ENCODE measurements around the gene DLX4. TPM values are rescaled to one million over a fixed set of nuclear protein-coding genes. Genes with fewer than 3 reads are reported as not detected.

Gene DLX4
- total and polyA plus RNA-seq, 8 donors = 0.76 to 2.6 (median 1.5) TPM

- Histone ChIP-seq H3K4me3 (no peak overlapping the region), H3K27ac (no peak overlapping the region), H3K9me3 (no peaks in the 10 kb centered on the region), H3K4me1 (no peaks in the 10 kb centered on the region), H3K27me3 (peaks cover 0 to 94% of the 10 kb centered on the region in 2 donors), H3K36me3 (no peaks in the 10 kb centered on the region)
- DNase-seq = peak in 1 of 4 donors; percentile 54
- intact Hi-C loops (cut with DNase I) = no loop called here
- ATAC-seq = no peak
- no peak for TF ChIP-seq CTCF (IDR thresholded peaks at IDR 0.05)
These were observed 22.8 kb upstream of the DLX4 start for GRCh38 chr17:49946208-49946607.

- peaks cover 0 to 94% of the 10 kb centered on the region in 2 donors for H3K27me3 ChIP-seq
- no peaks in the 10 kb centered on the region for H3K4me1 ChIP-seq
- no peak overlapping the region for H3K27ac ChIP-seq
- DNase-seq (peak in 1 of 4 donors; percentile 51), ATAC-seq (no peak)
- TF ChIP-seq CTCF (IDR thresholded peaks at IDR 0.05) = no peak
- H3K36me3 ChIP-seq = no peaks in the 10 kb centered on the region
- no peak overlapping the region for H3K4me3 ChIP-seq
- H3K9me3 ChIP-seq = no peaks in the 10 kb centered on the region
- intact Hi-C loops (cut with DNase I) = no loop called here
These were observed 21.9 kb upstream of the DLX4 start for GRCh38 chr17:49946964-49947584.

GRCh38 chr17:49949634-49950033 is 19.4 kb upstream of the DLX4 start:
- Histone ChIP-seq H3K27ac (no peak overlapping the region), H3K36me3 (no peaks in the 10 kb centered on the region), H3K4me1 (no peaks in the 10 kb centered on the region), H3K9me3 (no peaks in the 10 kb centered on the region), H3K4me3 (no peak overlapping the region), H3K27me3 (peaks cover 0 to 84% of the 10 kb centered on the region in 2 donors)
- DNase-seq (no peak), ATAC-seq (no peak)
- TF ChIP-seq CTCF (IDR thresholded peaks at IDR 0.05) = no peak
- intact Hi-C loops (cut with DNase I) = no loop called here

GRCh38 chr17:49951362-49952082 is 17.5 kb upstream of the DLX4 start:
- DNase-seq (peak in 1 of 4 donors; percentile 47), ATAC-seq (no peak)
- Histone ChIP-seq H3K4me1 (no peaks in the 10 kb centered on the region), H3K27ac (no peak overlapping the region), H3K27me3 (peaks cover 0 to 72% of the 10 kb centered on the region in 2 donors), H3K4me3 (no peak overlapping the region), H3K36me3 (no peaks in the 10 kb centered on the region), H3K9me3 (no peaks in the 10 kb centered on the region)
- TF ChIP-seq CTCF (IDR thresholded peaks at IDR 0.05) = no peak
- intact Hi-C loops (cut with DNase I) = no loop called here

GRCh38 chr17:49952209-49952911 is 16.6 kb upstream of the DLX4 start:
- Histone ChIP-seq H3K27me3 (peaks cover 0 to 72% of the 10 kb centered on the region in 2 donors), H3K27ac (no peak overlapping the region), H3K36me3 (no peaks in the 10 kb centered on the region), H3K9me3 (no peaks in the 10 kb centered on the region), H3K4me3 (no peak overlapping the region), H3K4me1 (no peaks in the 10 kb centered on the region)
- ATAC-seq (peak; percentile 98), DNase-seq (peak; percentile 44 to 91 (median 75))
- peak; percentile 83 to 85 for TF ChIP-seq CTCF (IDR thresholded peaks at IDR 0.05)
- intact Hi-C loops (cut with DNase I) = no loop called here

All from left lung (tissue), 10 donors.